T-helper 1 cell (primary cell): Measurements from ENCODE around the gene SSR4.

Source experiments
- DNase-seq, 5 donors: peaks; one replicate each; pipeline ENCODE4 v3.0.0-alpha.2; 2012 to 2020

Gene SSR4

GRCh38 chrX:153782313-153782712 is 12.2 kb upstream of the SSR4 start:
- DNase-seq: no peak

DNA sequence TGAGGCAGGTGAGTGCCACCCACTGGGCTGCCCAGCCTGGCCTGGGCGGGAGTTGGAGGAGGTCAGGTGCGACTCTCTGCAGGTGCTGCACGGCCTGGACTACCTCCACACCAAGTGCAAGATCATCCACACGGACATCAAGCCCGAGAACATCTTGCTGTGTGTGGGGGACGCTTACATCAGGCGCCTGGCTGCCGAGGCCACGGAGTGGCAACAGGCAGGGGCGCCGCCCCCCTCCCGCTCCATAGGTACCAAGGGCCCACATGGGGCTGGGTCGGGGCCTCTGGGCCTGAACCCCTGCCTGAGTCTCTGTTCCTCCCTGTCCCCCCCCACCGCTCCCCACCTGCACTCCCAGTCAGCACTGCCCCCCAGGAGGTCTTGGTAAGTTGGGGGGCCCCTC is 11.6 kb upstream of the SSR4 start:
- no peak for DNase-seq

DNA sequence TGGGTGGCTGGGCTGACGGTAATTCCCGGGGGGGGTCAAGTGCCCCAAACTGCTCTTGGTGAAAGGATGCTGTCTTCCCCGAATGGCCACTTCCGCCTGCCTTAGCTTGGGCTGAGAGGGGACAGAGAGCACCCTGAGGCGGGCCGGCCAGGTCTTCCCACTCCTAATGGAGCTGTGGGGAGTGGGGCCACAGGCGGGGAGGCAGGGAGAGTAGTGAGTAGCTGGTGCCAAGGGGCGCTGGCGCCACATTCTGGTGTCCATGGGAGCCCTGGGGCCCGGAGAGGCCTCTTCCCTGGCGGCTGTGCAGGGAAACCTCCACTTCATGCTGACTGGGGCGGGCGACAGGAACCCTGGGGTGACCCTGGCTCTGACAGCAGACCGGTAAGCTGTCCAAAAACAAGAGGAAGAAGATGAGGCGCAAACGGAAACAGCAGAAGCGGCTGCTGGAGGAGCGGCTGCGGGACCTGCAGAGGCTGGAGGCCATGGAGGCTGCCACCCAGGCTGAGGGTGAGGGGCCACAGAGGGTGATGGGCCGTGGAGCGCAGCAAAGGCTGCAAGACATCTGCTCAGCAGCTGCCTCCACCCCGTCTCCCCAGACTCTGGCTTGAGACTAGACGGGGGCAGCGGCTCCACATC is 11.0 kb upstream of the SSR4 start:
- no peak for DNase-seq

GRCh38 chrX:153784325-153784967 is 10.0 kb upstream of the SSR4 start:
- DNase-seq: no peak

DNA sequence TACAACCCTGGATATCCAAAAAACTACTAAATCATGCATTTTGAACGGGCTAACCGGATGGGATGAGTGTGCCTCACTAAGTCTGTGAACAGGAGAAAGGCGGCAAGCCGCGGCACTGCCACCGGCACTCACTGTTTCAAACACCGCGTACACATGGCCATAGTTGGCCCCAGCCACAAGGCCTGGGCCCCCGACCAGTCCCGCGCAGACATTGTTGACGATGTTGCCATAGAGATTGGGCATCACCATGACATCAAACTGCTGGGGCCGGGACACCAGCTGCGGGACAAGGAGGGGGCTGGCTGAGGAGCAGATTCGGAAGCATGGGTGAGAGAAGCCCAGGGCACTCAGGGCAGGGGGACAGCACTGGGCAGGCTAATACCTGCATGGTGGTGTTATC is 7.8 kb upstream of the SSR4 start:
- no peak for DNase-seq

DNA sequence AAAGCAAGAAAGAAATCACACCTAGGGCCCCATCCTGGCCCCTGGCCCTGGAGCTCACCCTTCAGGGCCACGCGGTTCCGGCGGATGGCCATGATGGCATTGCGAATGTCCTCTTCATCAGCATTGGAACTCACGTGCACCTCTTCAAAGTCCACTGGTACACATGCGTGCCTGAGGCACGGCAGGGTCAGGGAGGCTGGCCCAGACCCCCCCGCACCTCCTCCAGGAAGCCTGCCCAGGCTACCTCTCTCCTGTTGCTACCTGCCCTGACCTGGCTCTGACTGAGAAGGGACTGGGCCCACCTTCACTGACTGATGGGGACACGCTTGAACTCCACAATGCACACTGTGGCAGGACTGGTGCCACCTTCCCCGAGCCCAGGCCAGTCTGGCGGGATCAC is 4.8 kb upstream of the SSR4 start:
- DNase-seq: no peak

- DNase-seq: no peak
Measured at GRCh38 chrX:153791104-153791852, 3.2 kb upstream of the SSR4 start.

- DNase-seq: no peak
Measured at GRCh38 chrX:153792368-153792767, 2.1 kb upstream of the SSR4 start.

GRCh38 chrX:153793291-153793690 is 1.2 kb upstream of the SSR4 start:
- no peak for DNase-seq

DNA sequence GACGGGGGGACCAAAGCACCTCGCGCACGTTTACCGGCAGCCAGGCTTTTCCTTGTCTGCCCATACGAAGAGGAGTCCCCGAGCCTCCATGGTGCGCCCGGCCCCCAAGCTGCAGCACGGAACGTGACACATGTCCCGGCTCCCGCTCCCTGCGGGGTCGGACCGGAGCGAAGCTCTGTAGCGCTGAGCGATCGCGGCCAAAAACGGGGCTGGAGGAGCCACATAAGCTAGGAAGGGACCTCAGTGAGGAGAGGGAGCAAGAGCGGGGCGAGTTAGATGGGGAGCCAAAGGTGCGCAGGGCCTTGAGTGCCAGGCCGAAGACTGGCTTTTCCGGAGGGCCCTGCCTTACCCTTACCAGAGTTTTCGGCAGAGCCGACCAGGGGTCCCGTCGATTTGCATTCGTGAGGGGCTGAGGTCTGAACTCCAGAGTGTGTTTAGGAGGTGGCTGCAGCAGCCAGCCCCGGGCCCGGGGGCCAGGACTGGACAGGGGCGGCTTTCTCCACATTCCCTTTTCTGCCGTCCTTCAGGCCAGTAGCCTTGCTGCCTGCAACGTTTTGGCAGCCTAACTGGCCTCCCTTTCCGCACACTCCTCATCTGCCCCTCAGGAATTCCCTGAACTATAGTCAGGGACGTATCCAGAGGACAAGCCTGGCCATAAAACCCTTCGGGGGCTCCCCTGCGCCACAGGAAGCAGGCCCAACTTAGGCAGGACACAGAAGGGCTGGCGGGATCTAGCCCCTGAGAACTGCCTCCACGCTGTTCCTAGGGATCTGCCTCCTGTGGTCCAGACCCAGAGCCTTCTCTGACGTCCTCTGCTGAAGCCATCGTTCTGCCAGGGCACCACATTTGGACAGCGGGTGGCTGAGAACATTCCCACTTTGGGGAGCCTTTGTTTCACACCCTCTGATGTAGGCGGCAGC is 689 bp downstream of the SSR4 start:
- DNase-seq: no peak

DNA sequence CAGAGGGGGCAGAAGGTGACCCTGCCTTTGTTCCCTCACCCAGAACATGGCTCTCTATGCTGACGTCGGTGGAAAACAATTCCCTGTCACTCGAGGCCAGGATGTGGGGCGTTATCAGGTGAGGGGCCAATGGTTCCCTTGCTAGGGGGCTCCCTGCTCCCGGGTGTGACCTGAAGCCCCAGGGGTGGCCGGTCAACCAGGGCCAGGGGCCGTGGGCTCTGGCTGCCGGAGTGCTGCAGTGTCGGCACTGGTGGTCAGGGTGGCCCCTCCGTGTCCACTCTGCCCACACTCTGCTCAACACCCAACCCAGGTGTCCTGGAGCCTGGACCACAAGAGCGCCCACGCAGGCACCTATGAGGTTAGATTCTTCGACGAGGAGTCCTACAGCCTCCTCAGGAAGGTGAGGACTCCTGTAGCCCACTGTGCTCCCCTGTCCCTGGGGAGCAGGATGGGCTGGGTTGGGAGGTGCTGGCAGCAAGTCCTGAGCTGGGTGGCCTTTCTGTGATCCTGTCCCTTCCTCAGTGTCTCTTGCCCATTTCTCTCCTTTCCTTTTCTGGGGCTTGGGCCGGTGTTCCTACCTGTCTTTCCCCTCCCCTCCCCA is 3.0 kb downstream of the SSR4 start:
- DNase-seq: no peak

- no peak for DNase-seq
Measured at GRCh38 chrX:153799326-153799725, 4.9 kb downstream of the SSR4 start.

DNA sequence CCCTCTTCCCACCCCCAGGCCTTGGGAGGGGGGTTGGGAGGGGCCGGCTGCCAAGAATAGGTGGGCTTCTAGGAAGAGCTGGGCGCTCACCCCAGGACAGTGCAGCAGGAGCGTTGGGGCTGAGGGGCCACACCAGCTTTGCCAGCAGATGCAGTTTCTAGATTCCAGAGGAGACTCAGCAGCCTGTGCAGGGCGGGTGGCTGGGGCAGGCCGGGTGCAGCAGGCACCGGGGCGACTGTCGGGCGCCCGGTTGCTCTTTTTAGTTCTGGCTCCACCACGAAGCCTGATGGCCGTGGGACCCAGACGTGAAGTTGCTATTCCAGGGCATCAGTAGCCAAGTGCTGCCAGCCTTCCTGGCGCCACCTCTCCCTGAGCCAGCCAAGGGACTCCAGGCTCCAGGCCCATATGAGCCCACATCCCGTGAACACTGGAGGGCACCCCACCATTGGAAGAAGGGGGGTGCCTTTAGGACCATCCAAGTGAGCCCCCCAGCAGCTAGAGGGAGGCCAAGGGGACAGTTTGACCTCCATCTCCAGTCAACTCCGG is 5.8 kb downstream of the SSR4 start:
- no peak for DNase-seq

DNA sequence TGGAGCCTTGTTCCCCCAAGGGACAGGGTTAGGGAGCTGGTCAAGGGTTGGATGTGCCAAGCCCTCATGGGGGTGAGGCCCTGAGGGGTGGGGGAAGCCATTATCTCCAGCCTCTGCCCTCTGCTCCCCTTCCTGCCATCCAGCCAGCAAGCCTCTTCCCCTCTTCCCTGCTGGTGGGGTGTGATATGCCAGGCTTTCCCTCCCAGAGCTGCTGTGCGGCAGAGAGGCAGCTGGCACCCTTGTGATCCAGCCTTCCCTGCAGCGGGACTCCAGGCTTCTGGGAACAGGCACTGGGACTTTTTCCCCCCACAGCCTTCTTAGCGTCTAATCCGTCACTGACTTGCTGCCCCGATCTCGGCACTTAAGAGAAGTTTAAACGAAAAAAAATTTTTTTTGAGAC is 6.3 kb downstream of the SSR4 start:
- no peak for DNase-seq

- DNase-seq: no peak
Measured at GRCh38 chrX:153801669-153802068, 7.2 kb downstream of the SSR4 start.

- no peak for DNase-seq
Measured at GRCh38 chrX:153802513-153803045, 8.1 kb downstream of the SSR4 start.

- DNase-seq: no peak
Measured at GRCh38 chrX:153803211-153804099, 9.0 kb downstream of the SSR4 start.

DNA sequence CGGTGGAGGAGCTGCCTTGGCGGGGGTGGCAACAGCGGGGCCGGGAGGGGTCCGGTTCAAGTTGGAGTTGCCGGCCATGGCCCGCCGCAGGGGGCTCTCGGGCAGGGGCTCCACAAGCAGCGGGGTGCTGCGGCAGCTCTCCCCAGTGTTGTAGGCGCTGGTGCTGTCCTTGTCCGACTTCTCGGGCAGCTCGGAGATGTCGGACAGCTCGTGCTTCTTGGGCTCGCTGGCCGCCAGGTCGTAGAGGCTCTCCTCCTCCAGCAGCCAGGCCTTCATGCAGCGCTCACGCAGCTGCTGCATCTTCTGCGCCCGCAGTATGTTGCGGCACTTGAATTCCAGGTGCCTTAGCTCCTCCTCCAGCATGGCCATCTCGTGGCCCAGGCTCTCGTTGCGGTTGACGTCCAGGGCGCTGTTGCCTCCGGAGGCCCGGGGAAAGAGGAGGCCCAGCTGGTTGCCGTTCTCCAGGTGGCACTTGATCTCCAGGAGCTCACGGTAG is 9.7 kb downstream of the SSR4 start:
- DNase-seq: no peak

DNA sequence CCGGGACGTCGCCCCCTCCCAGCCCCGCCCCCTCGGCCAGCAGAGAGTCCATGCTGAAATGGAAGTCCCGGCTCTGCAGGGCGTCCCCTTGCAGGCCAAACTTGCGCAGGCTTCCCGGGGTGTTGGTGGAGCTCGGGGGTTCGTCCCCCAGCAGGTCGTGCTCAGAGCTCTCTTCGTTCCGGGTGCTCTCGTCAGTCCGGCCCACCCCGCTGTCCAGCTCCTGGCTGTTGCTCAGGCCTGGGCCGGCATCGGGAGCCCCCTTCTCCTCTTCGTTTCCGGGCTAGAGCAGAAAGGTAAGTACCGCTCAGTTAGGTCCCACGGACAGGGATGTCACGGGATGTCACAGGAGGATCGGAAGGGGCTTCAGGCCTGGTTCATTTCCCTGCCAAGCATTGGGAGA is 10.2 kb downstream of the SSR4 start:
- no peak for DNase-seq

DNA sequence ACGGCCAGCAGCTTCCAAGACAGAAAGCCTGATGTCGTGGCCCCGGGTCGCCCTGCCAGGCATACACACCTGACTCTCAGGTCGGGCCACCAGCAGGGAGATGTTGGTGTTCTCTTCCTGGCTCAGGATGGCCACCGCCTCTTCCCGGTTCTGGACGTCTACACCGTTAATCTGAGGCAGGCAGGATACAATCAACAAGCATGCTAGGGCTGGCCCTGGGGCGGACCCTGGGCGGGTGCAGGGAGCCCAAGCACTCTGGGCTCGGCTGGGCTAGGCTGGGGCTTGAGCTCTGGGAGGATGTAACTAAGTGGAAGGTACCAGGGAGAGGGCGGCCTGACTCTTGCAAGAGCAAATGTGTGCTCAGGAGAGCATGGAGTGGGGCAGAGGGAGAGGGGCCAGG is 11.0 kb downstream of the SSR4 start:
- DNase-seq: no peak
